GM13977 (cell line): ENCODE results near the gene KCNH5.

ENCODE experiments used
- DNase-seq: peaks from one replicate; pipeline ENCODE4 v3.0.0; 2012; ENCODE audit warnings: low spot score
- in situ Hi-C: fragments of 300-500 bp; cut with MboI; formaldehyde crosslinking; loops from one replicate; pipeline ENCODE4 v1.12.0; 2022; ENCODE audit warnings: low sequenced_read_pairs, low pct_unique_long_range_greater_than_20kb, mixed read lengths, inconsistent platforms; ENCODE audit not compliant: unreplicated experiment
- TF ChIP-seq, protein P1 (sequence below): IDR thresholded peaks from 2 replicates; pipeline ENCODE4 v1.5.1; 2012; ENCODE audit warnings: mild to moderate bottlenecking, control low read depth; ENCODE audit not compliant: insufficient read depth; ENCODE audit errors: extremely low read depth, missing control alignments

KCNH5 gene

DNA sequence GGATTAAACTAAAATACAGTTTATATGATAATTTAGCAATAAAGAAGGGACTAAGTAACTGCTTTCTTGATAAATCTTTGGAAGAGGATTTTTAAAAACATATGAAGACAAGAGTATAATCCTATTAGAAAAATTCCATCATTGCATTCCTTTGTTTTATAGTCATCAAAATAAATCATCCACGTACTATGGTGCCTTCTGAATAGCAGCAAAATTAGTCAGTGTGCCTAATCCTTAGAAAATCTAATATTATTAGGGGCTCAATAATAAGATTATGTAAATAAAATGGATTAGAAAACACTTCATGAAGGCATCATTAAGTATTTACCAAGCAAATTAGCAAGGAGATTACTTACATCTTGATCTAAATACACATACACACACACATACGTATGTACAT lies 102.1 kb downstream of the KCNH5 start:
- TF ChIP-seq, protein P1, sequence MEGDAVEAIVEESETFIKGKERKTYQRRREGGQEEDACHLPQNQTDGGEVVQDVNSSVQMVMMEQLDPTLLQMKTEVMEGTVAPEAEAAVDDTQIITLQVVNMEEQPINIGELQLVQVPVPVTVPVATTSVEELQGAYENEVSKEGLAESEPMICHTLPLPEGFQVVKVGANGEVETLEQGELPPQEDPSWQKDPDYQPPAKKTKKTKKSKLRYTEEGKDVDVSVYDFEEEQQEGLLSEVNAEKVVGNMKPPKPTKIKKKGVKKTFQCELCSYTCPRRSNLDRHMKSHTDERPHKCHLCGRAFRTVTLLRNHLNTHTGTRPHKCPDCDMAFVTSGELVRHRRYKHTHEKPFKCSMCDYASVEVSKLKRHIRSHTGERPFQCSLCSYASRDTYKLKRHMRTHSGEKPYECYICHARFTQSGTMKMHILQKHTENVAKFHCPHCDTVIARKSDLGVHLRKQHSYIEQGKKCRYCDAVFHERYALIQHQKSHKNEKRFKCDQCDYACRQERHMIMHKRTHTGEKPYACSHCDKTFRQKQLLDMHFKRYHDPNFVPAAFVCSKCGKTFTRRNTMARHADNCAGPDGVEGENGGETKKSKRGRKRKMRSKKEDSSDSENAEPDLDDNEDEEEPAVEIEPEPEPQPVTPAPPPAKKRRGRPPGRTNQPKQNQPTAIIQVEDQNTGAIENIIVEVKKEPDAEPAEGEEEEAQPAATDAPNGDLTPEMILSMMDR, result no peak
- DNase-seq, result no peak
- in situ Hi-C loops, result no loop called here

DNA sequence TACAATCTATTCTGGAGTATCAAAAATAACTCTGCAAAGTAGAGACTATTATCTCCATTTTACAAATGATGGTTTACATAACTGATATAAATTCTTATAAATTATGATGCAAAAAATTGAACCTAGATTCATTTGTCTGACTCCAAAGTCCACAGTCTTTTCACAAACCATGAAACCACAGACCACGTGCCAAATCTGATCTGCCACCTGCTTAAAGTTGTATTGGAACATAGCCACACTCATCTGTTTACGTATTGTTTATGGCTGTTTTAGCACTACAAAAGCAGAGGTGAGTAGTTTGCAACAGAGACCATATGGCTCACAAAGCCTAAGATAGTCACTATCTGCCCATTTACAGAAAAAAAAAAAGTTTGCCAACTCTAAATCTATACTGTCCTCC lies 105.3 kb downstream of the KCNH5 start:
- DNase-seq, result no peak
- TF ChIP-seq, protein P1, result no peak
- in situ Hi-C loops, result no loop called here

DNA sequence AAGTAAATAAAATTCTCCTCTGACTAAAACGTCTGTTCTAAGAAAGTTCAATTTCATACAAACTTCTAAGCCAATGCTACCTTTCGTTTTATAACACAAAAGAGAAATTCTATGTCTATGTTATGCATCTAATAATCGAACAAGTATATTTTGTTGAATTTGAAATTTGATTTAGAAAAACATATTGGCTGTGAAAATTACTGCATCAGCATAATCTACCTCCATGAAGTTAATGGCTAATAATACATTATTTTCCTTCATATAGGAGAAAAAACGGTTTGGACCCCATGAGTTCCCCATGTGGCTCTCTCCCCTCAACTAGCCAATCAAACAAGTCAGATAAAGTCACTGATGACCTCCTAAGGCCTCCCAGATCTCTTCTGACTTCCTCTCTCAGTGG lies 106.5 kb downstream of the KCNH5 start:
- no peak for DNase-seq
- TF ChIP-seq, protein P1, result no peak
- in situ Hi-C loops, result no loop called here

DNA sequence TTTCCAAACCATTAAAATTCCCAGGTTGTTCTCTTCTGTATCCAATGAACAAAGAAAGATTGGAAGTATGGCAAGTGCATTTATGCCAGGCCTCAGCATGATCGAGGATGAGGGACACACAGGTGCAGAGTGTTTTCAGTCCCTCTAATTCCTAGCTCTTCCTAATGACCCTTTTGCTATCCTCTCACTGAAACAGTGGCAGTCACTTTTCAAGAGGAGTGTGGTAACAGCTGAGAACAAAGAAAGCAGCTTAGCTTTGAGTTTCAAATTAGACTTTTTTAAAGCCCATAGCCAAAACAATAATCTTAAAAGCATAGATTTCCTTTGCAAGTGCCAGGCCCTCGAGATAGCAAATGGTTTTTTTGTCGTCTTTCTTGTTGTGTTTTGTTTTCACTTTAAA lies 110.8 kb downstream of the KCNH5 start:
- in situ Hi-C loops, result no loop called here
- DNase-seq, result no peak
- TF ChIP-seq, protein P1, result no peak

DNA sequence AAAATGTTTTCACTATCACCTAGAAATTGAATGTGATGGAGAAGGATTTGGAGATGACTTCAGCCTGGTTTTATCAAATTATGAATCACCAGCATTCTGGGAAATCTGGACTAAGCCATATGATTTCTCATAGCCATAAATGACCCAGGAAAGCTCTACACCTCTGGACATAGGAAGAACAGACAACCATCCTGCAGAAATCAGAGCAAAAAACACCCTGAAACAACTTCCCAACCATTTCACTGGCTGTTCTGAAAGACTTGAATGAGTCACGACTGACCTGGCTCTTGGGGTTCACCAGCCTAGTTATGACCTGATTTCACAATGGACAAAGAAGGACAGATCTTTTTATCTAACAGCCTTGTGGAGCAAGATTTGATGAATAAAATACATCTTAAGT lies 123.8 kb downstream of the KCNH5 start:
- TF ChIP-seq, protein P1, result no peak
- DNase-seq, result no peak
- in situ Hi-C loops, result no loop called here

DNA sequence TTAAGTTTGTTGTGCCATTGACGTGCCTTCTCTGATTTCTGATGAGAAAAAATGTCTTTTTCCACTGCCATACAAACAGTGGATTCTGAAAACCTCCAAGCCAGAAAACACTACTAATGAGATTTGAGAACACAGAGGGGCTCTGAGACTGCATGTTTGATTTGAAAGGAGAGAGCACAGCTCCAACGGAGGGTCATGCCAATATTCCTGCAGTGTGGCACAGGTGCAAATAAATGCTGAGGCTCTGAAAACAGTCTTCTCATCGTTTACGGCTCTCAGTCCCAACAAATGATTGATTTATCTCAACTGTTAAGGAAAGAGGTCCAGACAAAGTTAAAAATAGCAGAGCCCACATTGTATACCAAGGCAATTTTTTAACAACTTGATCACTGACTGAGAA lies 128.7 kb downstream of the KCNH5 start:
- in situ Hi-C loops, result no loop called here
- TF ChIP-seq, protein P1, result no peak
- DNase-seq, result no peak

DNA sequence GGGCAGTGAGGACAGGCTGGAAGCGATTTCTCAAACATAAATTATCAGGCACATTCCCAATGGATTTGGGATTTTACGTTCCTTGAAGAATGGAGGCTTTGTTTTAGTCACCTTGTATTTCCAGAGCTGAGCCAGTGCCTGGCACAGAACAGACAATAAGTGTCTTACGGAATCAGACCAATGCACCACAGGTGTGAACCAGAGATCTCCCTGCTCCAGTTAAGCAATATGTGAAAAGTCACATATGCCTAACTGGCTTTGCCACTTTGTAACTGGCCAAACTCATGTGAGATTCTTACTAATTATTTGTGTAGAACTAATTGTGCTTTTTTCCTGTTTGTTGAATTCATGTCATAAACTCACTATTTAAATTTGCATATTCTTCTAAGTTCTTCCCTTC lies 130.4 kb downstream of the KCNH5 start:
- DNase-seq, result no peak
- in situ Hi-C loops, result no loop called here
- TF ChIP-seq, protein P1, result no peak
